GM10847 (cell line): ENCODE data around the gene OOSP2.

Experiments
- POLR2A ChIP-seq: IDR thresholded peaks from 2 replicates; pipeline ENCODE4 v1.6.1; 2011; ENCODE audit not compliant: insufficient read length; ENCODE audit errors: extremely low read depth

The OOSP2 gene

DNA sequence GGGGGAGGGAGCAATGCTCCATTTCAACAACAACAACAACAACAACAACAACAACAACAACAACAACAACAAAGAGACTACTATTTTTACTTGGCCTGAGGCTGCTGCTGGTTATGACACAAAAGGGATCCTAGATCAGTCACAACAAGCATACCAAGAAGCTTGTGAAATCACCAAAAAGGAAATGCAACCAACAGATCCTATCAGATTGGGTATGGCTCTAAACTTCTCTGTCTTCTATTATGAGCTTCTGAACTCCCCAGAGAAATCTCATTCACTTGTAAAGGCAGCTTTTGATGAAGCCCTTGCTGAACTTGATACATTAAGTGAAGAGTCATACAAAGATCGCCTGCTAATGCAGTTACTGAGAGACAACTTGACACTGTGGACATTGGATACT, 37.8 kb downstream of the OOSP2 start:
- no peak for TF ChIP-seq POLR2A

GRCh38 chr11:60078745-60079144, 38.5 kb downstream of the OOSP2 start:
- TF ChIP-seq POLR2A, result no peak

DNA sequence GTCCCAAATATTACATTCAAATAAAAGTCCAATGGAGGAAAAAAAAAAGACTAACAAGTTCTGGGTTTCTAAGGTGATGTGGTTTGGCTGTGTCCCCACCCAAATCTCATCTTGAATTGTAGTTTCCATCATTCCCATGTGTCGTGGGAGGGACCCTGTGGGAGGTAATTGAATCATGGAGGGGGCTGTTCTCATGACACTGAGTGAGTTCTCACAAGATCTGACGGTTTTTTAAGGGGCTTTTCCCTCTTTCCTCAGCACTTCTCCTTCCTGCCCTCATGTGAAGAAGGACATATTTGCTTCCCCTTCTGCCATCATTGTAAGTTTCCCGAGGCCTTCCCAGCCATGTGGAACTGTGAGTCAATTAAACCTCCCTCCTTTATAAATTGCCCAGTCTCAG, 40.3 kb downstream of the OOSP2 start:
- no peak for TF ChIP-seq POLR2A

GRCh38 chr11:60084631-60085273, 44.5 kb downstream of the OOSP2 start:
- no peak for TF ChIP-seq POLR2A

- TF ChIP-seq POLR2A, result no peak
Measured at GRCh38 chr11:60085909-60086308, 45.7 kb downstream of the OOSP2 start.

DNA sequence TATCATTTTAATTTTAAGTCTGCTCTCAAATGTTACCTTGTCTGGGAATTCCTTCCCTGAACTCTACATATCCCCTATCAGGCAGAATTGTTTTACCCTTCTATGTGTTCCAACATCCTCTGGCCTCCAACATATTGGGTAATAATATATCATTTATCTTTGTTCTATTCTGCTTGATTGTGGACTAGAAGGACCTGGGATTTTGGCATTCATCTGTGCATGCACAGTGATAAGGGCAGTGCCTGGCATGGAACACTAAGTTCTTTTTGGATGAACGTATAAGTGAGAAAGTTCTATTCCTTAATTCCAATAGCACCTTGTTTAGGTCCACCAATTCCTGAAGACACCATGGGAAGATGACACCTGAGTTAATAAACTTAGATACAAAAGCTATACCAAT, 47.0 kb downstream of the OOSP2 start:
- TF ChIP-seq POLR2A, result no peak

GRCh38 chr11:60088364-60088763, 48.2 kb downstream of the OOSP2 start, which contains the start of gene MS4A2:
Gene MS4A2, plus strand, starts transcription at chr11:60088664. Its CDS starts 102 bp downstream, at chr11:60088766.
- no peak for TF ChIP-seq POLR2A

- no peak for TF ChIP-seq POLR2A
Measured at GRCh38 chr11:60095477-60096120, 55.4 kb downstream of the OOSP2 start.

DNA sequence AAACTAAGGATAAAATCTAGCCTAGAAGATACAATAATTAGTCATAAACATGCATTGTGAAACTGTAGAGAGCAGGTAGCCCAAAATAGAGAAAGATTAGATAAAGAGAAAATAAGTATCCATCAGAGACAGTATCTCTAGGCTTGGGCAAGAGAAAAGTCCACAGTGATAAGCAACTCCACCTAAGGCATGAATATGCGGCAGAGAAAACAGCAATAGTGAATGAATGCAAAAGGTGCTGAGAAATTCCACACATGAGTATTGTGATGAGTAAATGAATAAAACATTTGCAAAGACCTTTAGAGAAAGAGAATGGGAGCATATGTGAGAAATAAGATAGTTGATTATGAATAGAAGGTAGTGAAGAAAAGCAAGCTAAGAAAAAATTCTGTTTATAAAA, 57.0 kb downstream of the OOSP2 start:
- no peak for TF ChIP-seq POLR2A
